Caco-2 (cell line): ENCODE data around the gene ITGB1BP1. TPM values are rescaled to one million over a fixed set of nuclear protein-coding genes. Genes with fewer than 3 reads are reported as not detected.

Experiments used
- BruUV-seq: library from RNA; stranded (reverse); fragments of 400-500 nt; replicated peaks from 2 replicates; lab custom pipeline; 2021; lab: Mats Ljungman, UMichigan
- CTCF ChIA-PET: fragments of 300-600 bp; sonication (Branson Sonifier 250); formaldehyde crosslinking; loops from one replicate; lab custom pipeline; 2022; ENCODE audit warnings: antibody characterized with exemption; lab: Charles Lee
- POLR2A ChIA-PET: fragments of 300-600 bp; sonication (Branson Sonifier 250); formaldehyde crosslinking; loops from one replicate; lab custom pipeline; 2022; ENCODE audit warnings: antibody characterized with exemption; lab: Charles Lee
- DNase-seq, 2 experiments: peaks; one replicate each; pipeline versions ENCODE4 v3.0.0 to v3.0.0-alpha.2; 2020 to 2022
- H3K27me3 ChIP-seq: replicated peaks from 2 replicates; pipeline ENCODE4 v1.6.0; 2011; ENCODE audit warnings: low read length; ENCODE audit not compliant: control insufficient read depth, insufficient read depth
- H3K36me3 ChIP-seq: 2 replicates; pipeline ENCODE4 v1.5.1; 2011; ENCODE audit warnings: low read length; ENCODE audit not compliant: control insufficient read depth, insufficient read depth
- H3K4me1 ChIP-seq: fragments of 250-450 bp; sonication (Bioruptor Pico); 2 replicates; pipeline ENCODE4 v1.5.1; 2020; ENCODE audit warnings: mild to moderate bottlenecking
- H3K4me3 ChIP-seq: 2 replicates; pipeline ENCODE4 v1.5.1; 2011; ENCODE audit warnings: low read depth, mild to moderate bottlenecking, control low read depth, low read length
- H3K9me3 ChIP-seq: fragments of 250-450 bp; sonication (Bioruptor Pico); 2 replicates; pipeline ENCODE4 v1.5.1; 2020; ENCODE audit warnings: mild to moderate bottlenecking, moderate library complexity
- H3K27ac Mint-ChIP-seq: one replicate; pipeline ENCODE4 v1.8.0; 2022; ENCODE audit warnings: mixed read lengths; ENCODE audit not compliant: unreplicated experiment
- H3K27me3 Mint-ChIP-seq: one replicate; pipeline ENCODE4 v1.8.0; 2022; ENCODE audit warnings: mixed read lengths; ENCODE audit not compliant: insufficient read depth, unreplicated experiment
- H3K36me3 Mint-ChIP-seq: one replicate; pipeline ENCODE4 v1.8.0; 2022; ENCODE audit warnings: mild to moderate bottlenecking, mixed read lengths; ENCODE audit not compliant: insufficient read depth, unreplicated experiment
- H3K4me1 Mint-ChIP-seq: one replicate; pipeline ENCODE4 v1.8.0; 2022; ENCODE audit warnings: low read depth, mixed read lengths; ENCODE audit not compliant: unreplicated experiment
- H3K4me3 Mint-ChIP-seq: one replicate; pipeline ENCODE4 v1.8.0; 2022; ENCODE audit warnings: mild to moderate bottlenecking, moderate library complexity, mixed read lengths; ENCODE audit not compliant: unreplicated experiment
- H3K9me3 Mint-ChIP-seq: one replicate; pipeline ENCODE4 v1.8.0; 2022; ENCODE audit warnings: mixed read lengths; ENCODE audit not compliant: unreplicated experiment
- CTCF ChIP-seq, 2 experiments: fragments of 200-600 bp in 1 of 2; IDR thresholded peaks; 1 replicate in 1 of 2; 2 replicates in 1 of 2; pipeline versions ENCODE4 v1.5.1 to v1.8.0; 2011 to 2022; ENCODE audit warnings: antibody characterized with exemption in 1 of 2, control low read depth in 1 of 2, inconsistent platforms in 1 of 2, low read depth in 1 of 2, low read length in 1 of 2, mild to moderate bottlenecking in 1 of 2, moderate library complexity in 1 of 2; ENCODE audit not compliant: insufficient read depth in 1 of 2, severe bottlenecking in 1 of 2, unreplicated experiment in 1 of 2
- intact Hi-C: fragments of 100-400 bp; cut with micrococcal nuclease; formaldehyde crosslinking; loops from one replicate; pipeline ENCODE4 v1.10.0; 2022; ENCODE audit not compliant: unreplicated experiment
- total RNA-seq: library from RNA; stranded (reverse); gene quantifications from 2 replicates; pipeline ENCODE4 v1.2.3, GENCODE V29; 2022

ITGB1BP1 gene
- total RNA-seq, 1 experiment from 2014 or later: 82.4 TPM

- Histone ChIP-seq H3K36me3 (no peaks in the 10 kb centered on the region), H3K4me3 (no peak overlapping the region), H3K4me1 (no peaks in the 10 kb centered on the region), H3K27me3 (no peaks in the 10 kb centered on the region), H3K9me3 (no peaks in the 10 kb centered on the region)
- Mint-ChIP-seq H3K4me1 (no peaks in the 10 kb centered on the region), H3K4me3 (no peak overlapping the region), H3K36me3 (peaks cover 55% of the 10 kb centered on the region), H3K27me3 (no peaks in the 10 kb centered on the region), H3K27ac (no peak overlapping the region), H3K9me3 (no peaks in the 10 kb centered on the region)
- intact Hi-C loops: no loop called here
- BruUV-seq: no TSS peak
- TF ChIP-seq CTCF (IDR thresholded peaks at IDR 0.05; ENCODE audit: insufficient read depth in 1 of 2, low read depth in 1 of 2, low read length in 1 of 2, severe bottlenecking in 1 of 2, unreplicated experiment in 1 of 2): no peak
- DNase-seq: no peak
- ChIA-PET CTCF (no interaction called here), POLR2A (no interaction called here)
Measured at GRCh38 chr2:9461079-9461478, 37.8 kb upstream of the ITGB1BP1 start.

GRCh38 chr2:9460441-9461017 is 37.2 kb upstream of the ITGB1BP1 start:
- intact Hi-C loops: no loop called here
- no peak for TF ChIP-seq CTCF (IDR thresholded peaks at IDR 0.05; ENCODE audit: insufficient read depth in 1 of 2, low read depth in 1 of 2, low read length in 1 of 2, severe bottlenecking in 1 of 2, unreplicated experiment in 1 of 2)
- H3K27me3 Mint-ChIP-seq: no peaks in the 10 kb centered on the region
- H3K27me3 ChIP-seq: no peaks in the 10 kb centered on the region
- no TSS peak for BruUV-seq
- H3K4me1 Mint-ChIP-seq: no peaks in the 10 kb centered on the region
- ChIA-PET CTCF (no interaction called here), POLR2A (no interaction called here)
- no peak overlapping the region for H3K27ac Mint-ChIP-seq
- no peaks in the 10 kb centered on the region for H3K9me3 ChIP-seq
- no peaks in the 10 kb centered on the region for H3K9me3 Mint-ChIP-seq
- H3K4me3 ChIP-seq: no peak overlapping the region
- no peaks in the 10 kb centered on the region for H3K36me3 ChIP-seq
- H3K36me3 Mint-ChIP-seq: peaks cover 55% of the 10 kb centered on the region
- no peak for DNase-seq
- H3K4me3 Mint-ChIP-seq: no peak overlapping the region
- H3K4me1 ChIP-seq: no peaks in the 10 kb centered on the region

- POLR2A ChIA-PET: no interaction called here
- Mint-ChIP-seq H3K27me3 (no peaks in the 10 kb centered on the region), H3K9me3 (no peaks in the 10 kb centered on the region), H3K4me1 (no peaks in the 10 kb centered on the region), H3K4me3 (no peak overlapping the region), H3K36me3 (peaks cover 74% of the 10 kb centered on the region), H3K27ac (no peak overlapping the region)
- no peak overlapping the region for H3K4me3 ChIP-seq
- no peaks in the 10 kb centered on the region for H3K27me3 ChIP-seq
- CTCF ChIA-PET: no interaction called here
- no peaks in the 10 kb centered on the region; the same call in 1 of the 2 replicates for H3K36me3 ChIP-seq
- BruUV-seq: no TSS peak
- intact Hi-C loops: no loop called here
- no peaks in the 10 kb centered on the region for H3K4me1 ChIP-seq
- TF ChIP-seq CTCF (IDR thresholded peaks at IDR 0.05; ENCODE audit: insufficient read depth in 1 of 2, low read depth in 1 of 2, low read length in 1 of 2, severe bottlenecking in 1 of 2, unreplicated experiment in 1 of 2): no peak
- no peaks in the 10 kb centered on the region for H3K9me3 ChIP-seq
- no peak for DNase-seq
Measured at GRCh38 chr2:9451231-9451630, 27.9 kb upstream of the ITGB1BP1 start.
